Smooth muscle cell (in vitro differentiated cells): ENCODE results near the gene NAPSA. TPM values are rescaled to one million over a fixed set of nuclear protein-coding genes. Genes with fewer than 3 reads are reported as not detected.

Experiments used
- DNase-seq: peaks from one replicate; lab custom pipeline; 2025; ENCODE audit not compliant: unreplicated experiment; lab: John Stamatoyannopoulos, UW
- H2AFZ ChIP-seq: fragments of 200-600 bp; sonication (generic); 2 replicates; pipeline ENCODE4 v1.6.0; 2016; ENCODE audit warnings: antibody characterized with exemption, low read depth, mild to moderate bottlenecking
- H3F3A ChIP-seq: fragments of 200-600 bp; sonication (generic); 2 replicates; pipeline ENCODE4 v1.6.0; 2017; ENCODE audit warnings: antibody characterized with exemption, low read depth
- H3K27ac ChIP-seq: fragments of 200-600 bp; sonication (generic); 2 replicates; pipeline ENCODE4 v1.5.1; 2016; ENCODE audit warnings: low read depth, mild to moderate bottlenecking
- H3K27me3 ChIP-seq: fragments of 200-600 bp; sonication (generic); 2 replicates; pipeline ENCODE4 v1.6.1; 2016; ENCODE audit warnings: low read depth, mild to moderate bottlenecking
- H3K36me3 ChIP-seq: fragments of 200-600 bp; sonication (generic); 2 replicates; pipeline ENCODE4 v1.5.1; 2016; ENCODE audit warnings: low read depth
- H3K4me1 ChIP-seq: fragments of 200-600 bp; sonication (generic); 2 replicates; pipeline ENCODE4 v1.5.1; 2016; ENCODE audit warnings: low read depth
- H3K4me2 ChIP-seq: fragments of 200-600 bp; sonication (generic); 2 replicates; pipeline ENCODE4 v1.6.0; 2016; ENCODE audit warnings: mild to moderate bottlenecking
- H3K4me3 ChIP-seq: fragments of 200-600 bp; sonication (generic); 2 replicates; pipeline ENCODE4 v1.5.1; 2016; ENCODE audit warnings: mild to moderate bottlenecking
- H3K79me2 ChIP-seq: fragments of 200-600 bp; sonication (generic); 2 replicates; pipeline ENCODE4 v1.6.0; 2016; ENCODE audit warnings: low read depth, mild to moderate bottlenecking
- H3K9ac ChIP-seq: fragments of 200-600 bp; sonication (generic); 2 replicates; pipeline ENCODE4 v1.6.0; 2016; ENCODE audit warnings: low read depth
- H3K9me3 ChIP-seq: fragments of 200-600 bp; sonication (generic); replicated peaks from 2 replicates; pipeline ENCODE4 v1.5.1; 2016; ENCODE audit warnings: low read depth
- H4K20me1 ChIP-seq: fragments of 200-600 bp; sonication (generic); 2 replicates; pipeline ENCODE4 v1.6.0; 2016; ENCODE audit warnings: low read depth
- CTCF ChIP-seq: fragments of 200-600 bp; sonication (generic); IDR thresholded peaks from 2 replicates; pipeline ENCODE4 v1.5.1; 2017; ENCODE audit warnings: borderline replicate concordance, mild to moderate bottlenecking, antibody characterized with exemption; ENCODE audit not compliant: insufficient read depth, poor library complexity, severe bottlenecking
- WGBS: methylation state at CpG from one replicate; pipeline ENCODE4 v1.1.7; 2016; ENCODE audit warnings: low lambda C conversion rate; 5-methylcytosine and 5-hydroxymethylcytosine counted together
- polyA plus RNA-seq: library from polyadenylated mRNA; unstranded; fragments of >200 nt; fragmentation: Nextera tagmentation; extraction: Ambion mirVana; gene quantifications from 2 replicates; pipeline ENCODE4 v1.2.1, GENCODE V29; 2016
- total RNA-seq: library from RNA; depleted of rRNA; stranded (reverse); fragments of >200 nt; gene quantifications from 2 replicates; pipeline ENCODE4 v1.2.3, GENCODE V29; 2014

The NAPSA gene
- total and polyA plus RNA-seq, 2 experiments from 2014 or later = 0.27 to 0.65 TPM

- Histone ChIP-seq H3K9me3 (no peaks in the 10 kb centered on the region), H3K4me3 (no peak overlapping the region), H3F3A (no peaks in the 10 kb centered on the region), H3K4me2 (no peak overlapping the region), H3K27ac (no peak overlapping the region), H3K36me3 (no peaks in the 10 kb centered on the region), H3K27me3 (peaks cover 38% of the 10 kb centered on the region), H2AFZ (no peak overlapping the region), H3K4me1 (no peaks in the 10 kb centered on the region), H4K20me1 (no peaks in the 10 kb centered on the region), H3K79me2 (no peaks in the 10 kb centered on the region), H3K9ac (no peak overlapping the region)
- no peak for DNase-seq
- TF ChIP-seq CTCF = no peak
- 8% methylated on average over 20 of the region's 20 CpGs for WGBS
Observed at GRCh38 chr19:50313812-50314536, 51.5 kb downstream of the NAPSA start.

GRCh38 chr19:50312967-50313811, 52.2 kb downstream of the NAPSA start:
- peak overlapping the region; percentile 82 for H3K4me2 ChIP-seq
- H3K27me3 ChIP-seq = peaks cover 38% of the 10 kb centered on the region
- H3K36me3 ChIP-seq = no peaks in the 10 kb centered on the region

GRCh38 chr19:50311723-50312635, 53.5 kb downstream of the NAPSA start:
- 14% methylated on average over 24 of the region's 42 CpGs for WGBS

More at GRCh38 chr19:50312967-50313811, 52.2 kb downstream of the NAPSA start:
- no peak overlapping the region for H2AFZ ChIP-seq
- no peaks in the 10 kb centered on the region for H4K20me1 ChIP-seq
- peak overlapping the region; percentile 38 for H3K4me3 ChIP-seq
- H3F3A ChIP-seq = no peaks in the 10 kb centered on the region
- no peak for DNase-seq
- no peaks in the 10 kb centered on the region for H3K79me2 ChIP-seq
- H3K4me1 ChIP-seq = no peaks in the 10 kb centered on the region
- H3K9me3 ChIP-seq = no peaks in the 10 kb centered on the region
- no peak for TF ChIP-seq CTCF
- H3K9ac ChIP-seq = no peak overlapping the region
- WGBS = 19% methylated on average over 27 of the region's 27 CpGs
- no peak overlapping the region for H3K27ac ChIP-seq

More at GRCh38 chr19:50311723-50312635, 53.5 kb downstream of the NAPSA start:
- TF ChIP-seq CTCF = no peak
- Histone ChIP-seq H3K27ac (no peak overlapping the region), H3K9me3 (no peaks in the 10 kb centered on the region), H3F3A (no peaks in the 10 kb centered on the region), H3K9ac (no peak overlapping the region), H2AFZ (no peak overlapping the region), H3K36me3 (no peaks in the 10 kb centered on the region), H4K20me1 (no peaks in the 10 kb centered on the region), H3K4me3 (peak overlapping the region; percentile 38), H3K27me3 (peaks cover 38% of the 10 kb centered on the region), H3K79me2 (no peaks in the 10 kb centered on the region), H3K4me2 (peak overlapping the region; percentile 82), H3K4me1 (no peaks in the 10 kb centered on the region)
- no peak for DNase-seq
